NCI-H1930 (cell line): ENCODE measurements around the gene KIF26B.

Source experiments
- DNase-seq, 2 experiments: peaks; one replicate each; lab custom pipeline; 2025; lab: John Stamatoyannopoulos, UW

KIF26B gene

DNA sequence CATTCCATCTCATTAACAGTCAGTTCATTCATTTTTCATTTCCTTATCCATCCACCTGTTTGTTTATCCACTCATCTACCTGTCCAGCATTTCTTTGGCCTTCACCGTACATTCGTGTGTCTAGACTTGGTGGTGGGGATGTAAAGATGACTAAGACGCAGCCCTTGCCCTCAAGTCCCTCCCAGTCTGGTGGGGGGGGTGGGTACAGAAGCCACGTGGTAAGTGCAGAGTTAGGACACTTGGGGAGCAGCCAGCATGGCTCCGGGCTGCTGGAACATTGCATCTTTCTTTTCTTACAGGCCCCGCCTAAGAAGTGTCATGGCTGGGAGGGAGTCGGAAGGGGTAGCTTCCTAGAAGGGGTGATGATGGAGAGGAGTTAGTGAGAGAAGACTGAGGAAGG, 17.2 kb downstream of the KIF26B start:
- DNase-seq, result no peak

GRCh38 chr1:245172829-245173228, 18.0 kb downstream of the KIF26B start:
- no peak for DNase-seq

DNA sequence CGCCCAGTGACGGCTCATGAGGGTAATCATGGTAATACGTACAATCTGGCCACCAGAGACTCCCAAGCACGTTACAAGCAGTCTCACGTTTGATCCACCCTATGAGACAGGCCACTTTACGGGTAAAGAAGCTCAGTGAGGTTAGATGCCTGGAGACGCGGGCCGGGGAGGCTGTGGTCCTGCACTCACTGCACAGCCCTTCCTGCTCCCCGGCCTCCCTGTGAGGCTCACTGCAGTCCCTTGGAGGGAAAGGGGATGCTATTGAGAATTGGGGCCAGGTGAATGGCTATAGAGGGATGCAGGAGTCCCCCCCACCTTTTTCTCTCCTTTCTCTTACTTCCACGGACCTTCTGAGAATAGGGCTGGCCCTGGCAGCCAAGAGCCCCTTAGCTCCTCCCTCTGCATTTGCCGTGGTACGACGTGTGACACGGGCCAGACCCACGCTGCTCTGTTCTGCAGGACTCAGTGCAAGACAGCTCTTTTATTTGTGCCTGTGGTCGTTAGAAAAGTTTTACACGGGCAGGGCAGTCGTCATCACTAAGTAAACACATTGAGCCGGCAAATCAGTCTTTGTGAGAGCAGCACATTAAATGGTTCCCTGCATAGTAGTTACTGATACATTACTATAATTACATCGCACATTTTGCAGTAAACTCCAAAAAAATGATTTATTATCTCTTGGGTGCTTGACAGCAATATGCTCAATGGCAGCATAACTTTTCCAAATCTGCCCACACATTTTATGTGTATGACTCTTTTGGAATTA, 18.8 kb downstream of the KIF26B start:
- no peak for DNase-seq

DNA sequence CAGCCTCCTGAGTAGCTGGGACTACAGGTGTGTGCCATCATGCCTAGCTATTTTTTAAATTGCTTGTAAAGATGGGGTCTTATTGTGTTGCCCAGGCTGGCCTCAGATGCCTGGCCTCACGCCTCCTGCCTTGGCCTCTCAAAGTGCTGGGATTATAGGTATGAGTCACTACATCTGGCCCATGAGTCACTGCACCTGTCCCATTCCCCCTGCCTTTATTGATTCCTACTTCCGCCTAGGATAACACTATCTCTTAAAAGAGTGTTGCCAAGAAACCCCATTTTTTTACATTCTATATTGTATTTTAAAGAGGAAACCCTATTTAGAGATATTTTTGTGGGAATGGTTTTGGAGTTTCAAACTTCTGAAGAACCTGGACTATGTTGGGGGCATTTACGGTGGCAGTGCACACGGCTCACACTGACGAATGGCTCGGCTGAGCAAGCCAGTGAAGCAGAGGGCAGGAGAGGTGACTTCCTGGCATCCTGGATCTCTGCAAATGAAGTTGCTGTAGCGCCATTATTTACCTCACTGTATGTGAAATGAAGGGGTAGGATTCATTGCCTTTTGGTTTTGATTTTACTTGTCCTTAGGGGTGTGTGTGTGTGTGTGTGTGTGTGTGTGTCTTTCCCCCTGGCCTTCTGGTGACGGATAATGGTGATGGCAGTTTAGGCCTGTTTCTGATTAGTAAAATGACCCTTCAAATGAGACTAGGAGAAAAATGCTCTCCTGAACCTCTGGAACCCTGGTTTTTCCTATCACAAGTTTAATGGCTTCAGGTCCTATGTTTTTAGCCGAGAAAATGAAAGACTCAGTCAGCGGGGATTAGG, 22.5 kb downstream of the KIF26B start:
- no peak for DNase-seq

- DNase-seq, result no peak
Observed at GRCh38 chr1:245179706-245180105, 24.9 kb downstream of the KIF26B start.

DNA sequence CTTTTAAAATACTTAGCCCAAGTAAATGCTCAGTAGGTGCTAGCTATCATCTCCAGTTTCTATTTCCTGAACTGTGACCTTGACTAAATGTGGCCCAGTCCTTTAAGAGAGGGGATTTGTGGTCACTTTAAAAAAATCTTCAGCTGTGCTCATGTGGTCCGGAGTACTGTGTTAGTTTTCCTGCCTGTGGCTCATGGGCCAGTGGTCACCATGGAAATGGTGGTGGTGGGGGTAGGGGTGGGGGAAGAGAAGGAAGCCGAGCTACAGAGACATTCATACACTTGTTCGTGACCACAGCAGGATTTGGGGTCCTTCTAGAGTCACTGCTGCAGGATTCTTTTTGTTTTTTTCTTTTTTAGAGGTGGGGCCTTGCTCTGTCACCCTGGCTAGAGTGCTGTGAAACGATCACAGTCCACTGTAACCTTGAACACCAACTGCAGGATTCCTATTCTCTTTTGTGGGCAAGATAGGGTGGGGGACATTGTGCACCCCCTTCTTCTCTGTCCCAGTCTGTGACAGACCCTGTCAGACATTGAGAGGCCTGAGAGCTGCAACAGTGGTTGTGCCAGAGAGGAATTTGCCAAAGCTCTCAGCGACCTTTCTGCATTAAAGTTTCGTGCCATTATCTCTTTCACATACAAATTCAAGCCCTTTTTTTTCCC, 25.8 kb downstream of the KIF26B start:
- DNase-seq, result no peak

GRCh38 chr1:245181158-245181517, 26.4 kb downstream of the KIF26B start:
- no peak for DNase-seq

GRCh38 chr1:245182028-245182427, 27.2 kb downstream of the KIF26B start:
- DNase-seq, result no peak

DNA sequence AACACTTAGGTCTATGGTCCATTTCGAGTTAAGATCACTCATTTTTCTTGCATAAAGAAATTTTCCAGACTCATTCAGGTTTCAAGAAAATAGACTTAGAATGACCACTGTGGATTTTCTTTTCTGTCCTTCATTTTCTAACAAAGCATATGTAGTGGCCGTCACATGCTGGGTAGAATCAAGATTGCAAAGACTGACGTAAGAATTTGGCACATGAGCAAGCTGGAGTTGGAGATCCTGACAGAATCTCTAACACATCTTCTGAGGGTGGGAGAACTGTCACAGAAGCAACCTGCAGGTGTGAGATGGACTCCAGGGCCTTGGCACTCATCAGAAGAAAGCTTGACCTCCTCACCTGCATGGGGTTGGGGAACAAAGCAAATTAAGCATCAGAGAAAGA, 28.6 kb downstream of the KIF26B start:
- no peak for DNase-seq

GRCh38 chr1:245184779-245185178, 30.0 kb downstream of the KIF26B start:
- no peak for DNase-seq

DNA sequence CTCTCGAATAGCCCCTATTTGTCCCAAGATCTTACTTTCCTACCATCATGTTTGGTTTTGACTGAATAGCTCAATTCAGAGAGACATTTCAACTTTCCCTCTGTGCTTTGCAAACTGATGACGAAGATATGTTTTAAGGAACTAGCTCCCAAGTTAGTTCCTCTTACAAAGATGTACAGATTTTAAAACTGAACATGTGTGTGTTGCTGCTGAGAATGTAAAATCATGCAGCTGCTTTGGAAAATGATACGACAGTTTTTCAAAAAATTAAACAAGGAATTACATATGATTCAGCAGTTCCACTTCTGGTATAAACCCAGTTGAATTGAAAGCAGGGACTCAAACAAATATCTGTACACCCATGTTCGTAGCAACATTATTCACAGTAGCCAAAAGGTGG, 33.6 kb downstream of the KIF26B start:
- no peak for DNase-seq

DNA sequence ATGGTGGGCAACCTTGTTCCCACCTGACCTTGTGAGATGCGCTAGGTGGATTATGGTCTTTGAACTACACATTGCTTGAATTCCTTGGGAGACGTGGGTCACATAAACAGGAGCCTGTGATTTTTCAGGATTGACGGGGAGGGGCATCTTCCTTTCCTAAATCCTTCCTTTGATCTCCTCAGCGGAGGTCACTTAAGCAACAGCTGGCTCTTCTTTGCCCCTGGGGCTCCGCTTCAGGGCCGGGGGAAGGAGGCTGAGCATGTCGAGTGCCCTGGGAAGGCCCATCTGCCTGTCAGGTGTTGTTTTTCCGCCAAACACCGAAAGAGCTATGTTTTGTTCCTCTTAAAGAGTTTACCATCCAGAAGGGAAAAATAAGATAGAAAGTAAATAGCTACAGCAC, 40.6 kb downstream of the KIF26B start:
- no peak for DNase-seq

GRCh38 chr1:245197121-245197520, 42.3 kb downstream of the KIF26B start:
- DNase-seq, result no peak

DNA sequence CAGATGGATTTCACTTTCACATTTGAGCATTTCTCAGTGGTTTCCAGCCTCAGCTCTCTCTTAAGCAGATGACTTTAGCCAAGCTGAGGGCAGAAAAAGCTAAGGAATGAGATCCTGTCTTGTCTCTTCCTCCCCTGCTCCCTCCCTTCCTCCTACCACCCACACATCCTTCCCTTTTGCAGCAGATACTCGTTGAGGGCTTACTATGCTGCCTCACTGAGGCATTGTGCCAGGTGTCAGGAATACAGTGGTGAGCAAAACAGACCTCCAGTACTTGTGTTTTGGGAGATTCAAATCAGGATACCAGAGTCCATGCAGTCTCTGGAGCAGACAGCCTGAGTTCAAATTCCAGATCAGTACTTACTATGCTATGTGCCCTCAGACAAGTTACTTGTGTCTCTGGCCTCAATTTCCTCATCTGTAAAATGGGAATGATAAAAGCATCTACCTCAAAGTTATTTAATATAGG, 43.2 kb downstream of the KIF26B start:
- DNase-seq, result no peak

- no peak for DNase-seq
Observed at GRCh38 chr1:245198748-245199516, 44.1 kb downstream of the KIF26B start.

GRCh38 chr1:245200146-245200545, 45.4 kb downstream of the KIF26B start:
- no peak for DNase-seq

- DNase-seq, result no peak
Observed at GRCh38 chr1:245201201-245201600, 46.4 kb downstream of the KIF26B start.

DNA sequence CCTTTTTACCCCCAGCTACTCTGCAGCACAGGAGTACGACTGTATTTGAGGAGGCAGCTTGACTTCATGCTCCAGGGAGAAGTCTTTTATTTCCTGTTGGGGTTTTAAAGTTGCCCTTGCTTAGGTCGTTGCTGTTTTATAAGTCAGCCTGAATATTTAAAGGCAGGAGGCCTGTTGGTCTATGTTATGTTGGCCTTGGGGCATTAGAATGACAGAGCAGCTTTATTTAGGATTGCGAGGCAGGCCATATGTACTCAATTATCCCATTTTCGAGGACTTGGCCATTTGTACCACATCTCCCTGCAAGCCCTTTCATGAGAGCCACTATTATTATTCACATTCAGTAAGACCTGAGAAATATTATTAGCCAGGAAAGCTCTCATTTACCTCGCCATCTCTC, 47.0 kb downstream of the KIF26B start:
- no peak for DNase-seq

DNA sequence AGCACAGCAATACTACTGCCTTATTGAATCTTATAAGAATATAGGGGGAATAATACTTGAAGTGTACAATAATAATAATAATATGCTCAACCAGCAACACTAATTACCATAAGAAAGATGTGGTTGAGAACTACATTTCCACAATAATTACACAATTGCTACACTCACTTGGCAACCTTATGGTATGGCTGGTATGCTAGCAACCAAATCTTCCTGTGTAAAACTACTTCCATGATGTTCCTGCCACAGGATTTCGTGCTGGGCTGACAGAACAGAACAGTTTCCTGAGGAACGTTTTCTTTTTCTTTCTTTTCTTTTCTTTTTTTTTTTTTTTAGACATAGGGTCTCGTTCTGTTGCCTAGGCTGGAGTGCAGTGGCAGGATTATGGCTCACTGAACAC, 50.6 kb downstream of the KIF26B start:
- no peak for DNase-seq

DNA sequence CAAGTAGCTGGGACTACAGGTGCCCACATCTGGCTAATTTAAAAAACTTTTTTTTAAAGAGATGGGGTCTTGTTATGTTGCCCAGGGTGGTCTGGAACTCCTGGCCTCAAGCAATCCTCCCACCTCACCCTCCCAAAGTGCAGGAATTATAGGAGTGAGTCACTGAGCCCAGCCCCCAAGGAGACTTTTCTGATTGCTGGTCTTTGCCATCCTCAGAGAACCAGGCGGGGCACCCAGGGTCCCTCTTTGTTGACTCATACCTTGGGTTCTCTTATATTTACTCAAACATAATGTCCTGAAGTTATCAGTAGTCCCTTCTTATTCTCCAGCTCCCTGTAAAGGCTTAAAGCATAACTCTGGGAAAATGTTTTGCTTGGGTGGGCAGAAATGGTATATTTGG, 51.1 kb downstream of the KIF26B start:
- no peak for DNase-seq

- no peak for DNase-seq
Observed at GRCh38 chr1:245207056-245207638, 52.4 kb downstream of the KIF26B start.

GRCh38 chr1:245207801-245208200, 53.0 kb downstream of the KIF26B start:
- no peak for DNase-seq
